K562 (cell line): ENCODE data around the gene RUVBL2. TPM values are rescaled to one million over a fixed set of nuclear protein-coding genes. Genes with fewer than 3 reads are reported as not detected.

Experiments
- BHLHE40 ChIP-seq: IDR thresholded peaks from 2 replicates; pipeline ENCODE4 v1.6.1; 2011; ENCODE audit warnings: low read length, improper control_type of control experiment
- BRCA1 ChIP-seq, 2 experiments: fragments of 450-650 bp in 1 of 2; sonication (generic) in 1 of 2; formaldehyde crosslinking in 1 of 2; IDR thresholded peaks; 2 replicates each; pipeline versions ENCODE4 v1.5.0 to v1.6.1; 2017 to 2020; ENCODE audit warnings: mild to moderate bottlenecking in 1 of 2, missing genetic modification reagents in 1 of 2
- CBX5 ChIP-seq: IDR thresholded peaks from 2 replicates; pipeline ENCODE4 v1.6.1; 2014; ENCODE audit warnings: low read depth, borderline replicate concordance
- E4F1 ChIP-seq: fragments of 250-450 bp; sonication (Bioruptor Pico); IDR thresholded peaks from 2 replicates; pipeline ENCODE4 v1.5.0; 2021; ENCODE audit warnings: mild to moderate bottlenecking, borderline replicate concordance
- ETS2 ChIP-seq: IDR thresholded peaks from 2 replicates; pipeline ENCODE4 v1.6.1; 2016; ENCODE audit warnings: borderline replicate concordance, missing genetic modification characterization, mild to moderate bottlenecking, moderate library complexity, missing compliant biosample characterization; ENCODE audit not compliant: poor library complexity, severe bottlenecking
- HDAC6 ChIP-seq: IDR thresholded peaks from 2 replicates; pipeline ENCODE4 v1.6.1; 2012; ENCODE audit warnings: low read depth, mild to moderate bottlenecking, control low read depth, inconsistent platforms, low read length, moderate library complexity
- HMG20A ChIP-seq: fragments of 450-650 bp; formaldehyde crosslinking; conservative IDR thresholded peaks from 2 replicates; pipeline ENCODE4 v1.4.0; 2020; ENCODE audit warnings: mild to moderate bottlenecking, mixed read lengths
- L3MBTL2 ChIP-seq: fragments of 450-650 bp; IDR thresholded peaks from 2 replicates; pipeline ENCODE4 v1.6.1; 2016; ENCODE audit warnings: mild to moderate bottlenecking, moderate library complexity
- NR1H2 ChIP-seq: sonication (generic); formaldehyde crosslinking; IDR thresholded peaks from 2 replicates; pipeline ENCODE4 v1.4.0; 2020; ENCODE audit warnings: mild to moderate bottlenecking, missing genetic modification reagents
- NR3C1 ChIP-seq: sonication (generic); formaldehyde crosslinking; IDR thresholded peaks from 2 replicates; pipeline ENCODE4 v1.8.1; 2022; ENCODE audit warnings: missing genetic modification reagents
- POLR2AphosphoS2 ChIP-seq: IDR thresholded peaks from 2 replicates; pipeline ENCODE4 v1.6.1; 2012; ENCODE audit warnings: low read length, improper control_type of control experiment
- PTRF ChIP-seq: fragments of 450-650 bp; IDR thresholded peaks from 2 replicates; pipeline ENCODE4 v1.6.1; 2016; ENCODE audit warnings: mild to moderate bottlenecking, missing genetic modification characterization, missing compliant biosample characterization
- RUNX1 ChIP-seq: sonication (generic); IDR thresholded peaks from 2 replicates; pipeline ENCODE4 v1.6.1; 2016; ENCODE audit warnings: antibody characterized with exemption, low read depth
- SMAD3 ChIP-seq: fragments of 450-650 bp; formaldehyde crosslinking; conservative IDR thresholded peaks from 2 replicates; pipeline ENCODE4 v1.4.0; 2020; ENCODE audit warnings: mild to moderate bottlenecking
- SRF ChIP-seq, 2 experiments: fragments of 250-450, 450-650 bp in 1 of 2; sonication (Bioruptor Pico) in 1 of 2; sonication (generic) in 1 of 2; formaldehyde crosslinking; IDR thresholded peaks; 2 replicates each; pipeline versions ENCODE4 v1.5.0 to v1.5.1; 2020 to 2022; ENCODE audit warnings: mild to moderate bottlenecking in 1 of 2, missing genetic modification reagents in 1 of 2
- ZBTB5 ChIP-seq: fragments of 450-650 bp; IDR thresholded peaks from 2 replicates; pipeline ENCODE4 v1.6.1; 2017; ENCODE audit warnings: antibody characterized with exemption
- ZKSCAN3 ChIP-seq: fragments of 250-450 bp; sonication (Bioruptor Pico); IDR thresholded peaks from 2 replicates; pipeline ENCODE4 v1.4.0; 2020
- ZNF23 ChIP-seq: fragments of 250-450 bp; sonication (Bioruptor Pico); IDR thresholded peaks from 2 replicates; pipeline ENCODE4 v1.4.0; 2020; ENCODE audit warnings: mild to moderate bottlenecking
- ZNF239 ChIP-seq: fragments of 250-450 bp; sonication (Bioruptor Pico); IDR thresholded peaks from 2 replicates; pipeline ENCODE4 v1.4.0; 2020; ENCODE audit warnings: mild to moderate bottlenecking
- ZNF445 ChIP-seq: fragments of 250-450 bp; sonication (Bioruptor Pico); IDR thresholded peaks from 2 replicates; pipeline ENCODE4 v1.4.0; 2020; ENCODE audit warnings: low read depth, mild to moderate bottlenecking, moderate library complexity
- polyA plus RNA-seq, 8 experiments: library from polyadenylated mRNA; depleted of rRNA in 4 of 8; stranded (reverse) in 5 of 8; unstranded in 3 of 8; fragments of >200 nt; fragmentation: Nextera tagmentation in 2 of 8; fragmentation: Illumina TruSeq in 1 of 8; extraction: Ambion mirVana in 2 of 8; extraction: Trizol in 1 of 8; gene quantifications; 2 replicates each; pipeline versions ENCODE4 v1.2.1 to v1.2.3, GENCODE V29; 2011 to 2014; ENCODE audit warnings: inconsistent platforms in 1 of 8, missing spikeins in 1 of 8
- total RNA-seq, 7 experiments: library from RNA; depleted of rRNA in 6 of 7; stranded (reverse); fragments of >200 nt in 6 of 7; fragmentation: Illumina TruSeq in 2 of 7; extraction: Trizol in 2 of 7; gene quantifications; 2 replicates each; pipeline versions ENCODE4 v1.2.1 to v1.2.3, GENCODE V29; 2011 to 2021; ENCODE audit warnings: low replicate concordance in 1 of 7
- TF ChIP-seq, protein P1 (sequence below), 2 experiments: fragments of 250-450 bp in 1 of 2; fragments of 450-650 bp in 1 of 2; sonication (Bioruptor Pico) in 1 of 2; IDR thresholded peaks; 2 replicates each; pipeline versions ENCODE4 v1.6.1 to v1.8.0; 2016 to 2021; ENCODE audit warnings: mild to moderate bottlenecking in 2 of 2, moderate library complexity in 2 of 2, missing compliant biosample characterization in 1 of 2, missing genetic modification characterization in 1 of 2

The RUVBL2 gene
- total and polyA plus RNA-seq, 9 of the 15 experiments (the other 6 are each of a cell fraction or from before 2014, with no cell fraction given): 71.4 to 453 (median 237) TPM

- no peak for TF ChIP-seq ZBTB5
- TF ChIP-seq ZKSCAN3 (CRISPR knock-in tag): no peak
- peak; percentile 86; the same call in 1 of the 2 replicates for TF ChIP-seq HDAC6
- 0 out of 2 replicates have a peak, but pooled peaks have one; percentile 39 for TF ChIP-seq HMG20A (CRISPR knock-in tag)
- TF ChIP-seq ZNF445 (CRISPR knock-in tag): peak; percentile 81
- TF ChIP-seq ZNF23: peak; percentile 48; the same call in 1 of the 2 replicates
- peak; percentile 39; the same call in 1 of the 2 replicates for TF ChIP-seq BHLHE40
- TF ChIP-seq NR1H2 (CRISPR knock-in tag): no peak; the same call in 1 of the 2 replicates
- 0 out of 2 replicates have a peak, but pooled peaks have one; percentile 10 for TF ChIP-seq RUNX1
- peak; percentile 56; the same call in 1 of the 2 replicates for TF ChIP-seq L3MBTL2
- TF ChIP-seq SRF (CRISPR knock-in tag; IDR thresholded peaks at IDR 0.05): peak; percentile 25 to 40; a peak in 2 of 4 replicates
- peak; percentile 55 for TF ChIP-seq SMAD3
- no peak for TF ChIP-seq NR3C1 (CRISPR knock-in tag)
- peak; percentile 99 for TF ChIP-seq POLR2AphosphoS2
- no peak for TF ChIP-seq PTRF
- TF ChIP-seq ETS2 (tag): no peak
- no peak for TF ChIP-seq ZNF239 (CRISPR knock-in tag)
- TF ChIP-seq, protein P1, sequence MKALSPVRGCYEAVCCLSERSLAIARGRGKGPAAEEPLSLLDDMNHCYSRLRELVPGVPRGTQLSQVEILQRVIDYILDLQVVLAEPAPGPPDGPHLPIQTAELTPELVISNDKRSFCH (CRISPR knock-in tag; IDR thresholded peaks at IDR 0.05): no peak
- TF ChIP-seq, protein P1 (tag; IDR thresholded peaks at IDR 0.05): no peak
- TF ChIP-seq BRCA1 (IDR thresholded peaks at IDR 0.05): no peak
- TF ChIP-seq BRCA1 (CRISPR knock-in tag; IDR thresholded peaks at IDR 0.05): no peak
- TF ChIP-seq CBX5: no peak
- TF ChIP-seq E4F1: no peak
These were observed 26.1 kb upstream of the RUVBL2 start (continued) for GRCh38 chr19:48967346-48968178.
